Astrocyte of the spinal cord (primary cell): ENCODE results near the gene FRMPD4.

ENCODE experiments used
- DNase-seq: peaks from one replicate; pipeline ENCODE4 v3.0.0; 2011; ENCODE audit warnings: low read depth, low spot score
- H3K4me3 ChIP-seq: 2 replicates; pipeline ENCODE4 v1.5.1; 2011; ENCODE audit warnings: low read depth, mild to moderate bottlenecking, low read length, moderate library complexity
- in situ Hi-C: cut with HindIII; loops from 2 replicates; pipeline ENCODE4 v1.10.0; 2017; ENCODE audit warnings: low sequenced_read_pairs
- TF ChIP-seq, protein P1 (sequence below): IDR thresholded peaks from 2 replicates; pipeline ENCODE4 v1.5.1; 2012; ENCODE audit warnings: low read depth, mild to moderate bottlenecking, low read length, inconsistent platforms

FRMPD4 gene

DNA sequence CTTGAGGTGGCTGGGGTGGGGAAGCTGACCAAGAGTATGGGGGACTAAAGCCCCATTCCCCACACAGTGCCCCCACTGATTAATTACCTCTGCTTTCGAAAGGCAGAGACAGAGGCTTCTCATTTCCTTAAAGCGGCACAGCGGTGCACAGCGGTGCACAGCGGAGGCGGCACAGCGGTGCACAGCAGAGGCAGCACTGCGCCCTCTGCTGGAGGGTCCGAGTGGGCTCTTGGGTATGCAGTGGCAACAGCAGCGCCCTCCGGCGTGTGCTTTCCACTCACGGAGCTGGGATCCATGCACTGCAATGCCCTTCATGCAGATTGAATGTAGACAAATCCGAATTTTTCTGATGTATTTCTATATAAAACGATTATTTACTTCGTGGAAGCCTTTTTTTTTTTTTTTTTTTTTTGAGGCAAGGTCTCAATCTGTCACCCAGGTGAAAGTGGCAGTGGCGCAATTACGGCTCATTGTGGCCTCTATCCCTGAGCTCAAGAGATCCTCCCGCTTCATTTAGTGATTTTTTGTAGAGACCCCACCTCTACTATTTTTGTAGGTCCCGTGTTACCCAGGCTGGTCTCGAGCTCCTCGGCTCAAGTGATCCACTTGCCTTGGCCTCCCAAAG is 633.3 kb downstream of the FRMPD4 start:
- TF ChIP-seq, protein P1, sequence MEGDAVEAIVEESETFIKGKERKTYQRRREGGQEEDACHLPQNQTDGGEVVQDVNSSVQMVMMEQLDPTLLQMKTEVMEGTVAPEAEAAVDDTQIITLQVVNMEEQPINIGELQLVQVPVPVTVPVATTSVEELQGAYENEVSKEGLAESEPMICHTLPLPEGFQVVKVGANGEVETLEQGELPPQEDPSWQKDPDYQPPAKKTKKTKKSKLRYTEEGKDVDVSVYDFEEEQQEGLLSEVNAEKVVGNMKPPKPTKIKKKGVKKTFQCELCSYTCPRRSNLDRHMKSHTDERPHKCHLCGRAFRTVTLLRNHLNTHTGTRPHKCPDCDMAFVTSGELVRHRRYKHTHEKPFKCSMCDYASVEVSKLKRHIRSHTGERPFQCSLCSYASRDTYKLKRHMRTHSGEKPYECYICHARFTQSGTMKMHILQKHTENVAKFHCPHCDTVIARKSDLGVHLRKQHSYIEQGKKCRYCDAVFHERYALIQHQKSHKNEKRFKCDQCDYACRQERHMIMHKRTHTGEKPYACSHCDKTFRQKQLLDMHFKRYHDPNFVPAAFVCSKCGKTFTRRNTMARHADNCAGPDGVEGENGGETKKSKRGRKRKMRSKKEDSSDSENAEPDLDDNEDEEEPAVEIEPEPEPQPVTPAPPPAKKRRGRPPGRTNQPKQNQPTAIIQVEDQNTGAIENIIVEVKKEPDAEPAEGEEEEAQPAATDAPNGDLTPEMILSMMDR, result peak; percentile 76
- peak; percentile 5 for DNase-seq
- no peak overlapping the region for H3K4me3 ChIP-seq
- in situ Hi-C loops, result no loop called here
